ENCODE measurements around the gene CMYA5.

DNA sequence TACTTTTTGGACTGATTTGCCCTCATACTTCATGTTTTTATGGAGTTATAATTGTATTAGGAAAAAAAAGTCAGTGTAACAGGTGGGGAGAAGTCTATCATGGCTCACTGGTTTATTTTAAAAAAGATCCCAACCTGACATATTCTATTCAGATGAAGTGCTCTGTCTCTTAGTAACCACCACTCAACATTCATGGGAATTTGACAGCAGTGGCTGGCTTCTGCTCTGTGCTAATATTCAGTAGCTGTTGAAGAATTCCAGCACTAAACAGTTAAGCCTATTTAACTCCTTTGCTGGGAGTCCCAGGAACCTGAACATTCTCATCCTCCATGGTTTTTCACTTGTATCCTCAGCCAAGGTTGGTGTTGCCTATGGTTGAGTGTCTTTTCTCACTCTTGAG is 23.1 kb downstream of the CMYA5 start:
- TF ChIP-seq, protein P1, sequence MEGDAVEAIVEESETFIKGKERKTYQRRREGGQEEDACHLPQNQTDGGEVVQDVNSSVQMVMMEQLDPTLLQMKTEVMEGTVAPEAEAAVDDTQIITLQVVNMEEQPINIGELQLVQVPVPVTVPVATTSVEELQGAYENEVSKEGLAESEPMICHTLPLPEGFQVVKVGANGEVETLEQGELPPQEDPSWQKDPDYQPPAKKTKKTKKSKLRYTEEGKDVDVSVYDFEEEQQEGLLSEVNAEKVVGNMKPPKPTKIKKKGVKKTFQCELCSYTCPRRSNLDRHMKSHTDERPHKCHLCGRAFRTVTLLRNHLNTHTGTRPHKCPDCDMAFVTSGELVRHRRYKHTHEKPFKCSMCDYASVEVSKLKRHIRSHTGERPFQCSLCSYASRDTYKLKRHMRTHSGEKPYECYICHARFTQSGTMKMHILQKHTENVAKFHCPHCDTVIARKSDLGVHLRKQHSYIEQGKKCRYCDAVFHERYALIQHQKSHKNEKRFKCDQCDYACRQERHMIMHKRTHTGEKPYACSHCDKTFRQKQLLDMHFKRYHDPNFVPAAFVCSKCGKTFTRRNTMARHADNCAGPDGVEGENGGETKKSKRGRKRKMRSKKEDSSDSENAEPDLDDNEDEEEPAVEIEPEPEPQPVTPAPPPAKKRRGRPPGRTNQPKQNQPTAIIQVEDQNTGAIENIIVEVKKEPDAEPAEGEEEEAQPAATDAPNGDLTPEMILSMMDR (IDR thresholded peaks at IDR 0.05), result no peak
- TF ChIP-seq POLR2A (IDR thresholded peaks at IDR 0.05), result no peak

All from ovary (tissue), 3 donors.